Measurements from ENCODE around the gene ECM1.

Gene ECM1

DNA sequence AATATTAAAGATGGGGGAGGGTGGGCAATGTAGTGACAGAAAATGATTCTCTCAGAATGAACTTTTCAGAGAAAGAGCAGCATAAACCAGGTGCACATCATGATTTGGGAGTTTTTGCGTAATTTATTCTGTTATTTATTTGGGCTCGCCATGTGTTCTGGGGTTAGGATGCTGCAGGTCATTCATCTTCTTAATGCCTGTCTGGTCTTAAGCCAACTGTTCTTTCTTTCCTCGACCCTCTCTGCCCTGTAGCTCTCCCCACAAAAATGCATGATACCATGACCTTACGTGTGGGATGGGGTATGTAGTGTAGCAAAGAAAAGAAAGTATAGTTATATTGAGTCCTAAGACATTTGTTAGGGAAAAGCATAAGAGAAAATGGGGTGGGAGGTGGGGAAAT lies 33.0 kb upstream of the ECM1 start:
- CTCF ChIA-PET = no interaction called here
- TF ChIP-seq, protein P1, sequence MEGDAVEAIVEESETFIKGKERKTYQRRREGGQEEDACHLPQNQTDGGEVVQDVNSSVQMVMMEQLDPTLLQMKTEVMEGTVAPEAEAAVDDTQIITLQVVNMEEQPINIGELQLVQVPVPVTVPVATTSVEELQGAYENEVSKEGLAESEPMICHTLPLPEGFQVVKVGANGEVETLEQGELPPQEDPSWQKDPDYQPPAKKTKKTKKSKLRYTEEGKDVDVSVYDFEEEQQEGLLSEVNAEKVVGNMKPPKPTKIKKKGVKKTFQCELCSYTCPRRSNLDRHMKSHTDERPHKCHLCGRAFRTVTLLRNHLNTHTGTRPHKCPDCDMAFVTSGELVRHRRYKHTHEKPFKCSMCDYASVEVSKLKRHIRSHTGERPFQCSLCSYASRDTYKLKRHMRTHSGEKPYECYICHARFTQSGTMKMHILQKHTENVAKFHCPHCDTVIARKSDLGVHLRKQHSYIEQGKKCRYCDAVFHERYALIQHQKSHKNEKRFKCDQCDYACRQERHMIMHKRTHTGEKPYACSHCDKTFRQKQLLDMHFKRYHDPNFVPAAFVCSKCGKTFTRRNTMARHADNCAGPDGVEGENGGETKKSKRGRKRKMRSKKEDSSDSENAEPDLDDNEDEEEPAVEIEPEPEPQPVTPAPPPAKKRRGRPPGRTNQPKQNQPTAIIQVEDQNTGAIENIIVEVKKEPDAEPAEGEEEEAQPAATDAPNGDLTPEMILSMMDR (IDR thresholded peaks at IDR 0.05; ENCODE audit: control extremely low read depth, extremely low read depth, low read depth, missing control alignments) = no peak
- POLR2A ChIA-PET = no interaction called here
- no peak for DNase-seq (ENCODE audit: extremely low spot score)

DNA sequence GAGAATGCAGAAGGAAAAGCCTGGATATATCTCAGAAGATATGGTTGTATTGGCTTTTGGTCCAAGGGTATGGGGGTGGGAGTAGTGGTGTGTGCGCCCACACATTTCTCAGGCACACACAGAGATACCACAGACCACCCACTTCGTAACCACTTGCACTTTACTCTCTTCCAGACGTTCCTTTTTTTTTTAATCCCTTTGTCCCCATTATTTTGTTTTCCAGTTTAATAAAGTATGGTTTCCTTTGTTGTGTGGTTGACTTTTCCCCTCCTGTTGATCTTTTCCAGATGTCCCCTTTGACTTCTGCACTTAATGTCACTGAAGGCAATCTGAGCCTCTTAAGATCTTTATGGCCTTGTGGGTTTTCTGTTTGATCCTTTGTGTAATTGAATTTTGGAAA lies 31.2 kb upstream of the ECM1 start:
- ChIA-PET POLR2A (no interaction called here), CTCF (no interaction called here)
- TF ChIP-seq, protein P1 (IDR thresholded peaks at IDR 0.05; ENCODE audit: control extremely low read depth, extremely low read depth, low read depth, missing control alignments) = no peak
- DNase-seq (ENCODE audit: extremely low spot score) = no peak

DNA sequence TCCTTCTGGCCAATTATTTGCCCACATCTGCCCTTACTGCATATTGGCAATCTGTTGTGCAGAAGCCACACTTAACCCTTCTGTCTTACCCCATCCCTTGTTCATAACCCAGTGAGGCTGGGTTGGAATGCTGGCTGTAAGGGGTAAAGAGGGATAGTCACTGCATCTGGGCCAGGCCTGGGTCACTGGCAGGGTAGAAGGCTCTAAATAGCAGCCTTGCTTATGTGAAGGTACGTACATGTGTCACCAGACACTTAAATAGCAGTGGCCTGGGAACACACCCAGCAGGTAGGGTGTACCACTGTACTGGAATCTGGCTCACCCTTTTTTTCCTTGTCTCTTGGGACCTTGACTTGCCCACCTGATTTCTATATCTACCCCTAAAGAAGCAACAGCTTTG lies 30.6 kb upstream of the ECM1 start:
- CTCF ChIA-PET = no interaction called here
- POLR2A ChIA-PET = no interaction called here
- TF ChIP-seq, protein P1 (IDR thresholded peaks at IDR 0.05; ENCODE audit: control extremely low read depth, extremely low read depth, low read depth, missing control alignments) = no peak
- no peak for DNase-seq (ENCODE audit: extremely low spot score)

DNA sequence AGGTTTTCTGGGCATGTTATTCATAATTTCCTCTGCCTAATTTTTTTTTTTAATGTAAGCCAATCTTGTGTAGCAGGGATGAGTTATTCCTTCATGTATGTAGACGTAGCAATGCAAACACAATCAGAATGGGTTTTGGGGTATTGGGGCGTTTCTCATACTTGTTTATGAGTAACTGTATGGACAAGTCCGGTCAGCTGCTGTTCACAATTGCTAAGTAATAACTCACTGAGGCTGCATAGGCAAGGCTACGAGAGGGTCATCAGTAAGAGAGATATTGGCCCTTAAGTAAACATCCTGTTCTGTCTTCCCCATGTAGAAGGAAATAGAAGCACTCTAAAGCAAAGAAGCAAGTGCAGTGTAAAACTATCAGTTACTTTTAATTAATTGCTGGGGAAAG lies 30.2 kb upstream of the ECM1 start:
- DNase-seq (ENCODE audit: extremely low spot score) = no peak
- ChIA-PET POLR2A (no interaction called here), CTCF (no interaction called here)
- TF ChIP-seq, protein P1 (IDR thresholded peaks at IDR 0.05; ENCODE audit: control extremely low read depth, extremely low read depth, low read depth, missing control alignments) = no peak

DNA sequence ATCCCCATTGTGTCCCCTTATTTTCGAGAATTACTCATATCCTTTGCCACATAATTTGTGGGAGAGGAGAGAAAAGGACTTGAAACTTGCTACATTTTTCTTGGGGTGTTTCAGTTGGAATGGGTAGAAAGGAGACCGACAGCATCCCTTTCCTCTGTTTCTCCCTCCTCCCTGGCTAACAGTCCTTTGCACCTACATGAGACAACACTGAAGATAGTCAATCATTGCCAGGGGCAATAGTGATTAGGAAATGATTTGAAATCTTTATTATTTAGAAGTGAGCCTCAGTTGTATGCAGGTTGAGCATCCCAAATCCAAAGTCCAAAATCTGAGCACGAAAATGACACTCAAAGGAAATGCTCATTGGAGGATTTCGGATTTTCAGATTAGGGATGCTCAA lies 28.5 kb upstream of the ECM1 start:
- POLR2A ChIA-PET = no interaction called here
- CTCF ChIA-PET = no interaction called here
- DNase-seq (ENCODE audit: extremely low spot score) = no peak
- TF ChIP-seq, protein P1 (IDR thresholded peaks at IDR 0.05; ENCODE audit: control extremely low read depth, extremely low read depth, low read depth, missing control alignments) = no peak

DNA sequence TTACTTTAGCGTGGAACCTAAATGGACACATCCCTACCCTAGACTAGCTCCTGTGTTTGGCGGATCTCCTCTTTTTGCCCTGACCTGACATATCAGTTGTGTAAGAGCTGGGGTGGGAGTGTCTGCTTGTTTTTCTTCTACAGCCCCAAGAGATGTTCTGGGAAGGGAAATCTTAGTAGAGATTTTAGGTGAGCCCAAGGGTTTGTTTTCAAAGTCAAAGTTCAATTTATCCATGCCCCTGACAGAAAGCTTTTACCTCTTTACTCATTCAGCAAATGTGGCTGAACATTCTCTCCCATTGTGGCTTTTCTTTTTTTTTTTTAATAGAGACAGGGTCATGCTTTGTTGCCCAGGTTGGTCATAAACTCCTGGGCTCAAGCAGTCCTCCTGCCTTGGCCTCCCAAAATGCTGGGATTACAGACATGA lies 28.0 kb upstream of the ECM1 start:
- no peak for DNase-seq (ENCODE audit: extremely low spot score)
- POLR2A ChIA-PET = no interaction called here
- TF ChIP-seq, protein P1 (IDR thresholded peaks at IDR 0.05; ENCODE audit: control extremely low read depth, extremely low read depth, low read depth, missing control alignments) = no peak
- CTCF ChIA-PET = interaction anchor here (1.6 kb wide), 1 partner anchor 64 kb away, joined by 4 read pairs; no protein-coding TSS in a partner anchor

DNA sequence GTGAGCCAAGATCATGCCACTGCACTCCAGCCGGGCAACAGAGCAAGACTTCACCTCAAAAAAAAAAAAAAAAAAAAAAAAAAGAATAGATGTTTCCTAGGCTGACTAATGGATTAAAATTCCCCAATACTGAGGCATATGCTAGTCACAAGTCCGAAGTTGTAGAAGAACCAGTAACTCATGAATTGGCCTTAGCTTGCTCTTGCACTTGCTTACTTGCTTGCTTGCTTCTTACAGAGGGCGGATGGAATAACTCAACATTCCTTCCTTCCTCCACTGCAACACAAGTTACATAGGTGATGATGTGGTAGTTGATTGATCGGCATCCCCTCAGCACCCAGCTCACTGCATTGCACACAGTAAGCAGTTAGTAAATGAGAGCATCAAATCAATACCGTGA lies 23.5 kb upstream of the ECM1 start:
- CTCF ChIA-PET = no interaction called here
- TF ChIP-seq, protein P1 (IDR thresholded peaks at IDR 0.05; ENCODE audit: control extremely low read depth, extremely low read depth, low read depth, missing control alignments) = no peak
- no peak for DNase-seq (ENCODE audit: extremely low spot score)
- POLR2A ChIA-PET = interaction anchor here (0.7 kb wide), 1 partner anchor 88 kb away, joined by 10 read pairs; no protein-coding TSS in a partner anchor

Measured in GM10248 (cell line).